Neural crest cell (in vitro differentiated cells): ENCODE data around the gene DNAI7. TPM values are rescaled to one million over a fixed set of nuclear protein-coding genes. Genes with fewer than 3 reads are reported as not detected.

Experiments
- DNase-seq: peaks from one replicate; pipeline ENCODE4 v3.0.0; 2021; ENCODE audit warnings: low read depth, mixed read lengths, low spot score
- H3K27ac Mint-ChIP-seq: one replicate; pipeline ENCODE4 v1.8.0; 2021; ENCODE audit warnings: mild to moderate bottlenecking, mixed read lengths; ENCODE audit not compliant: unreplicated experiment
- H3K27me3 Mint-ChIP-seq: 2 replicates; pipeline ENCODE4 v1.8.0; 2021; ENCODE audit warnings: low read depth, mild to moderate bottlenecking, mixed read lengths
- H3K36me3 Mint-ChIP-seq: 2 replicates; pipeline ENCODE4 v1.8.0; 2021; ENCODE audit warnings: low read depth, mild to moderate bottlenecking, mixed read lengths
- H3K4me1 Mint-ChIP-seq: 2 replicates; pipeline ENCODE4 v1.8.0; 2021; ENCODE audit warnings: mixed read lengths
- H3K4me3 Mint-ChIP-seq: one replicate; pipeline ENCODE4 v1.8.0; 2021; ENCODE audit warnings: mild to moderate bottlenecking, mixed read lengths
- H3K9me3 Mint-ChIP-seq: 2 replicates; pipeline ENCODE4 v1.8.0; 2021; ENCODE audit warnings: mixed read lengths
- total RNA-seq: library from RNA; stranded (reverse); gene quantifications from 2 replicates; pipeline ENCODE4 v1.2.1, GENCODE V29; 2021
- TF ChIP-seq, protein P1 (sequence below): fragments of 200-600 bp; sonication (generic); conservative IDR thresholded peaks from 2 replicates; pipeline ENCODE4 v1.5.0; 2021; ENCODE audit warnings: antibody characterized with exemption, mild to moderate bottlenecking

DNAI7 gene
- total RNA-seq, 1 donor from 2014 or later, result 0.37 TPM

DNA sequence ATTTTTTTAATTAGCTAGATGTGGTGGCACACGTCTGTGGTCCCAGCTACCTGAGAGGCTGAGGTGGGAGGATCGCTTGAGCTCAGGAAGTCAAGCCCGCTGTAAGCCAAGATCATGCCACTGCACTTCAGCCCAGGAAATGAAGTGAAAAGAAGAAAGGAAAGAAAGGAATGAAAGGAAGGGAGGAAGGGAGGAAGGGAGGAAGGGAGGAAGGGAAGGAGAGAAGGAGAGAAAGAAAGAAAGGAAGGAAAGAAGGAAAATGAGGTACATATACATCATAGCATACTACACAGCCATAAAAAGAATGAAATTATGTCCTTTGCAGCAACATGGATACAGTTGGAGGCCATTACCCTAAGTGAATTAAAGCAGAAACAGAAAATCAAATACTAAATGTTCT, 12.2 kb downstream of the DNAI7 start:
- DNase-seq, result no peak
- Mint-ChIP-seq H3K27ac (no peak overlapping the region), H3K36me3 (no peaks in the 10 kb centered on the region), H3K4me1 (no peaks in the 10 kb centered on the region), H3K9me3 (no peaks in the 10 kb centered on the region), H3K4me3 (no peak overlapping the region), H3K27me3 (peaks cover 6% of the 10 kb centered on the region)
- TF ChIP-seq, protein P1, sequence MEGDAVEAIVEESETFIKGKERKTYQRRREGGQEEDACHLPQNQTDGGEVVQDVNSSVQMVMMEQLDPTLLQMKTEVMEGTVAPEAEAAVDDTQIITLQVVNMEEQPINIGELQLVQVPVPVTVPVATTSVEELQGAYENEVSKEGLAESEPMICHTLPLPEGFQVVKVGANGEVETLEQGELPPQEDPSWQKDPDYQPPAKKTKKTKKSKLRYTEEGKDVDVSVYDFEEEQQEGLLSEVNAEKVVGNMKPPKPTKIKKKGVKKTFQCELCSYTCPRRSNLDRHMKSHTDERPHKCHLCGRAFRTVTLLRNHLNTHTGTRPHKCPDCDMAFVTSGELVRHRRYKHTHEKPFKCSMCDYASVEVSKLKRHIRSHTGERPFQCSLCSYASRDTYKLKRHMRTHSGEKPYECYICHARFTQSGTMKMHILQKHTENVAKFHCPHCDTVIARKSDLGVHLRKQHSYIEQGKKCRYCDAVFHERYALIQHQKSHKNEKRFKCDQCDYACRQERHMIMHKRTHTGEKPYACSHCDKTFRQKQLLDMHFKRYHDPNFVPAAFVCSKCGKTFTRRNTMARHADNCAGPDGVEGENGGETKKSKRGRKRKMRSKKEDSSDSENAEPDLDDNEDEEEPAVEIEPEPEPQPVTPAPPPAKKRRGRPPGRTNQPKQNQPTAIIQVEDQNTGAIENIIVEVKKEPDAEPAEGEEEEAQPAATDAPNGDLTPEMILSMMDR, result no peak

DNA sequence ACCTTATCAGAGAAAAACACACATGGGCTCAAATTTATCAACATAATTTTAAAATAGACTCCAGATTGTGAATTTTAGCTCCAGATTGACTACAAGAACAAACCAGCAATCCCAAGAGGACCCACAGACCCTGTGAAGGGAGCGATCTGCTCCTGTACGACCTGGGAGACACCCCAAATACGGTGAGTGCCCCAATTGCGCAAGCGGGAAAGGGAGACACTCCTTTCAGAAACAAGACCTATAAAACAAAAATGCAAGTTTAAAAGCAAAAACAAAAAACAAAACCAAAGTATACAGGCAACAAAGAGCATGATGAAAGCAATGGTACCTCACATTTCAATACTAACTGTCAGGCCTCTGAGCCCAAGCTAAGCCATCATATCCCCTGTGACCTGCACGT, 32.1 kb downstream of the DNAI7 start:
- no peak overlapping the region for H3K27ac Mint-ChIP-seq
- DNase-seq, result no peak
- no peaks in the 10 kb centered on the region for H3K36me3 Mint-ChIP-seq
- TF ChIP-seq, protein P1, result no peak
- H3K4me1 Mint-ChIP-seq, result no peaks in the 10 kb centered on the region
- H3K9me3 Mint-ChIP-seq, result no peaks in the 10 kb centered on the region
- H3K27me3 Mint-ChIP-seq, result no peaks in the 10 kb centered on the region
- H3K4me3 Mint-ChIP-seq, result no peak overlapping the region

DNA sequence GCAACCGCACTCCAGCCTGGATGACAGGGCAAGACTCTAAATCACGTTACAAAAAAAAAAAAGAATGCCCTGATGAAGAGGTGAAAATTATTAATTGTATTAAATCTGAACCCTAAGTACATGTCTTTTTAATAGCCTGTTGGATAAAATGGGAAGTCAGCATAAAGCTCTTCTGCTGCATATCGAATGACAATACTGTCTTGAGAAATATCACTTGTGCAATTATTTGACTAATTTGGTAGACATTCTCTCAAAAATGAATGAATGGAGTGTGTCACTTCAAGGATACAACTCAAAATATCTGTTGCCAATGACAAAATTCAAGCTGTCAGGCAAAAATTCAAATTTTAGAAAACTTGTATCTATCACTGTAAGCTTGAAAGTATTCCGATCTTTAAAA, 38.9 kb downstream of the DNAI7 start:
- Mint-ChIP-seq H3K36me3 (no peaks in the 10 kb centered on the region), H3K27me3 (no peaks in the 10 kb centered on the region), H3K9me3 (no peaks in the 10 kb centered on the region), H3K4me3 (no peak overlapping the region), H3K4me1 (no peaks in the 10 kb centered on the region), H3K27ac (no peak overlapping the region)
- TF ChIP-seq, protein P1, result no peak
- DNase-seq, result no peak

- Mint-ChIP-seq H3K9me3 (no peaks in the 10 kb centered on the region), H3K36me3 (no peaks in the 10 kb centered on the region), H3K4me1 (no peaks in the 10 kb centered on the region), H3K4me3 (no peak overlapping the region), H3K27ac (no peak overlapping the region), H3K27me3 (no peaks in the 10 kb centered on the region)
- TF ChIP-seq, protein P1, result peak; percentile 96
- no peak for DNase-seq
These were observed 39.9 kb downstream of the DNAI7 start for GRCh38 chr12:25155022-25155576.

GRCh38 chr12:25152055-25152454, 42.9 kb downstream of the DNAI7 start:
- no peaks in the 10 kb centered on the region for H3K9me3 Mint-ChIP-seq
- H3K27me3 Mint-ChIP-seq, result no peaks in the 10 kb centered on the region
- H3K36me3 Mint-ChIP-seq, result no peaks in the 10 kb centered on the region
- no peak overlapping the region for H3K27ac Mint-ChIP-seq
- DNase-seq, result no peak
- H3K4me1 Mint-ChIP-seq, result no peaks in the 10 kb centered on the region
- no peak overlapping the region for H3K4me3 Mint-ChIP-seq
- TF ChIP-seq, protein P1, result no peak

DNA sequence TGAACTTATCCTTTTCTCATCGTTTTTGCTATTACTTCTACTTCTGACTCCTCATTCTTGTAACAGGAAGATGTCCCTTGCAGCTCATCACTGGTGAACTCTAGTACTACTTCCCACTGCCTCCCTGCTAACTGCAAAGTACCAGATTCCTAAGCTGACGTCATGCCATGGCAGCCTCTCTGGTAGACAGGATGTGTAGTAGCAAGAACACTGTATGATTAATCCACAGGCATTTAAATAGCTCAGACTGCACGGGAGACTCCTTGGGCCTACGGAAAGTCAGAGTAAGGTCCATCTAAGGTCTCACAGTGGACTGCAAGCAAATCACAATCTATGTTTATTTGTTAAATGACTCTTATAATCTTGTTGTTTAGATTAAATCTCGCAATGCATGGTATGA, 43.5 kb downstream of the DNAI7 start:
- DNase-seq, result no peak
- H3K36me3 Mint-ChIP-seq, result no peaks in the 10 kb centered on the region
- H3K4me3 Mint-ChIP-seq, result no peak overlapping the region
- H3K4me1 Mint-ChIP-seq, result no peaks in the 10 kb centered on the region
- TF ChIP-seq, protein P1, result no peak
- H3K27ac Mint-ChIP-seq, result no peak overlapping the region
- H3K27me3 Mint-ChIP-seq, result no peaks in the 10 kb centered on the region
- H3K9me3 Mint-ChIP-seq, result no peaks in the 10 kb centered on the region
